ENCODE results near the gene KASH5. TPM values are rescaled to one million over a fixed set of nuclear protein-coding genes. Genes with fewer than 3 reads are reported as not detected.

Gene KASH5
- total and polyA plus RNA-seq, 2 of the 13 experiments (the other 11 are each of a cell fraction or from before 2014, with no cell fraction given) = not detected

- TF ChIP-seq, protein P1, sequence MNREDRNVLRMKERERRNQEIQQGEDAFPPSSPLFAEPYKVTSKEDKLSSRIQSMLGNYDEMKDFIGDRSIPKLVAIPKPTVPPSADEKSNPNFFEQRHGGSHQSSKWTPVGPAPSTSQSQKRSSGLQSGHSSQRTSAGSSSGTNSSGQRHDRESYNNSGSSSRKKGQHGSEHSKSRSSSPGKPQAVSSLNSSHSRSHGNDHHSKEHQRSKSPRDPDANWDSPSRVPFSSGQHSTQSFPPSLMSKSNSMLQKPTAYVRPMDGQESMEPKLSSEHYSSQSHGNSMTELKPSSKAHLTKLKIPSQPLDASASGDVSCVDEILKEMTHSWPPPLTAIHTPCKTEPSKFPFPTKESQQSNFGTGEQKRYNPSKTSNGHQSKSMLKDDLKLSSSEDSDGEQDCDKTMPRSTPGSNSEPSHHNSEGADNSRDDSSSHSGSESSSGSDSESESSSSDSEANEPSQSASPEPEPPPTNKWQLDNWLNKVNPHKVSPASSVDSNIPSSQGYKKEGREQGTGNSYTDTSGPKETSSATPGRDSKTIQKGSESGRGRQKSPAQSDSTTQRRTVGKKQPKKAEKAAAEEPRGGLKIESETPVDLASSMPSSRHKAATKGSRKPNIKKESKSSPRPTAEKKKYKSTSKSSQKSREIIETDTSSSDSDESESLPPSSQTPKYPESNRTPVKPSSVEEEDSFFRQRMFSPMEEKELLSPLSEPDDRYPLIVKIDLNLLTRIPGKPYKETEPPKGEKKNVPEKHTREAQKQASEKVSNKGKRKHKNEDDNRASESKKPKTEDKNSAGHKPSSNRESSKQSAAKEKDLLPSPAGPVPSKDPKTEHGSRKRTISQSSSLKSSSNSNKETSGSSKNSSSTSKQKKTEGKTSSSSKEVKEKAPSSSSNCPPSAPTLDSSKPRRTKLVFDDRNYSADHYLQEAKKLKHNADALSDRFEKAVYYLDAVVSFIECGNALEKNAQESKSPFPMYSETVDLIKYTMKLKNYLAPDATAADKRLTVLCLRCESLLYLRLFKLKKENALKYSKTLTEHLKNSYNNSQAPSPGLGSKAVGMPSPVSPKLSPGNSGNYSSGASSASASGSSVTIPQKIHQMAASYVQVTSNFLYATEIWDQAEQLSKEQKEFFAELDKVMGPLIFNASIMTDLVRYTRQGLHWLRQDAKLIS (CRISPR knock-in tag; IDR thresholded peaks at IDR 0.05) = 0 out of 2 replicates have a peak, but pooled peaks have one; percentile 58
- TF ChIP-seq SRSF9 (IDR thresholded peaks at IDR 0.05; ENCODE audit: borderline replicate concordance, insufficient read depth, low read depth, low read length, poor library complexity, severe bottlenecking) (no peak), POLR2A (IDR thresholded peaks at IDR 0.05; ENCODE audit: insufficient read depth in 1 of 2, low read depth in 2 of 2, low read length in 2 of 2) (peak; percentile 83 to 93), PPARG (CRISPR knock-in tag; conservative IDR thresholded peaks at IDR 0.05) (no peak), XRCC5 (optimal IDR thresholded peaks at IDR 0.05; ENCODE audit: low read length) (peak; percentile 41), THAP11 (CRISPR knock-in tag; IDR thresholded peaks at IDR 0.05) (peak; percentile 94), ZBTB39 (CRISPR knock-in tag; IDR thresholded peaks at IDR 0.05) (peak; percentile 88; the same call in 1 of the 2 replicates), LBX2 (CRISPR knock-in tag; IDR thresholded peaks at IDR 0.05; ENCODE audit: borderline replicate concordance) (no peak), ZNF646 (CRISPR knock-in tag; IDR thresholded peaks at IDR 0.05) (no peak)
- TF ChIP-seq, protein P2, sequence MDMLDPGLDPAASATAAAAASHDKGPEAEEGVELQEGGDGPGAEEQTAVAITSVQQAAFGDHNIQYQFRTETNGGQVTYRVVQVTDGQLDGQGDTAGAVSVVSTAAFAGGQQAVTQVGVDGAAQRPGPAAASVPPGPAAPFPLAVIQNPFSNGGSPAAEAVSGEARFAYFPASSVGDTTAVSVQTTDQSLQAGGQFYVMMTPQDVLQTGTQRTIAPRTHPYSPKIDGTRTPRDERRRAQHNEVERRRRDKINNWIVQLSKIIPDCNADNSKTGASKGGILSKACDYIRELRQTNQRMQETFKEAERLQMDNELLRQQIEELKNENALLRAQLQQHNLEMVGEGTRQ (IDR thresholded peaks at IDR 0.05; ENCODE audit: low read depth, low read length) = no peak
- TF ChIP-seq, protein P2 (CRISPR knock-in tag; IDR thresholded peaks at IDR 0.05; ENCODE audit: borderline replicate concordance) = no peak
These were observed 63.6 kb downstream of the KASH5 start, which contains the start of gene PIH1D1 (continued) for GRCh38 chr19:49451430-49452181.

All from HepG2 (cell line).